ENCODE measurements around the gene UBXN11.
"Not testable (repeated sequence)": the region's sequence is repeated elsewhere in the genome, so short reads cannot be mapped to it uniquely, and the experiment has no call there.

The UBXN11 gene

GRCh38 chr1:26307966-26308899, 1.8 kb upstream of the UBXN11 start:
- in situ Hi-C loops (cut with MboI; ENCODE audit: low sequenced_read_pairs): not testable (repeated sequence)

GRCh38 chr1:26307363-26307781, 936 bp upstream of the UBXN11 start:
- in situ Hi-C loops (cut with MboI; ENCODE audit: low sequenced_read_pairs): no loop called here

- in situ Hi-C loops (cut with MboI; ENCODE audit: low sequenced_read_pairs): no loop called here
Observed at GRCh38 chr1:26305667-26306289, 658 bp downstream of the UBXN11 start.

- in situ Hi-C loops (cut with MboI; ENCODE audit: low sequenced_read_pairs): no loop called here
Observed at GRCh38 chr1:26302733-26303405, 3.6 kb downstream of the UBXN11 start.

- in situ Hi-C loops (cut with MboI; ENCODE audit: low sequenced_read_pairs): no loop called here
Observed at GRCh38 chr1:26300578-26301275, 5.7 kb downstream of the UBXN11 start.

GRCh38 chr1:26297791-26298124, 8.7 kb downstream of the UBXN11 start:
- in situ Hi-C loops (cut with MboI; ENCODE audit: low sequenced_read_pairs): no loop called here

- in situ Hi-C loops (cut with MboI; ENCODE audit: low sequenced_read_pairs): no loop called here
Observed at GRCh38 chr1:26297057-26297790, 9.2 kb downstream of the UBXN11 start.

- in situ Hi-C loops (cut with MboI; ENCODE audit: low sequenced_read_pairs): no loop called here
Observed at GRCh38 chr1:26296340-26297056, 9.9 kb downstream of the UBXN11 start.

- in situ Hi-C loops (cut with MboI; ENCODE audit: low sequenced_read_pairs): no loop called here
Observed at GRCh38 chr1:26295194-26296138, 11.0 kb downstream of the UBXN11 start.

GRCh38 chr1:26293911-26294463, 12.4 kb downstream of the UBXN11 start:
- in situ Hi-C loops (cut with MboI; ENCODE audit: low sequenced_read_pairs): no loop called here

- in situ Hi-C loops (cut with MboI; ENCODE audit: low sequenced_read_pairs): not testable (repeated sequence)
Observed at GRCh38 chr1:26292735-26293134, 13.7 kb downstream of the UBXN11 start.

GRCh38 chr1:26291939-26292338, 14.5 kb downstream of the UBXN11 start:
- in situ Hi-C loops (cut with MboI; ENCODE audit: low sequenced_read_pairs): no loop called here

- in situ Hi-C loops (cut with MboI; ENCODE audit: low sequenced_read_pairs): no loop called here
Observed at GRCh38 chr1:26291433-26291832, 15.0 kb downstream of the UBXN11 start.

- in situ Hi-C loops (cut with MboI; ENCODE audit: low sequenced_read_pairs): no loop called here
Observed at GRCh38 chr1:26290882-26291261, 15.6 kb downstream of the UBXN11 start.

- in situ Hi-C loops (cut with MboI; ENCODE audit: low sequenced_read_pairs): no loop called here
Observed at GRCh38 chr1:26290122-26290881, 16.1 kb downstream of the UBXN11 start.

GRCh38 chr1:26289158-26290059, 17.0 kb downstream of the UBXN11 start:
- in situ Hi-C loops (cut with MboI; ENCODE audit: low sequenced_read_pairs): no loop called here
